UCSD-AML1 (cell line): ENCODE results near the gene KRT27.
"Not testable (repeated sequence)": the region's sequence is repeated elsewhere in the genome, so short reads cannot be mapped to it uniquely, and the experiment has no call there.

Experiments
- DNase-seq: peaks from one replicate; lab custom pipeline; 2025; ENCODE audit not compliant: unreplicated experiment; lab: John Stamatoyannopoulos, UW

KRT27 gene, protein sequence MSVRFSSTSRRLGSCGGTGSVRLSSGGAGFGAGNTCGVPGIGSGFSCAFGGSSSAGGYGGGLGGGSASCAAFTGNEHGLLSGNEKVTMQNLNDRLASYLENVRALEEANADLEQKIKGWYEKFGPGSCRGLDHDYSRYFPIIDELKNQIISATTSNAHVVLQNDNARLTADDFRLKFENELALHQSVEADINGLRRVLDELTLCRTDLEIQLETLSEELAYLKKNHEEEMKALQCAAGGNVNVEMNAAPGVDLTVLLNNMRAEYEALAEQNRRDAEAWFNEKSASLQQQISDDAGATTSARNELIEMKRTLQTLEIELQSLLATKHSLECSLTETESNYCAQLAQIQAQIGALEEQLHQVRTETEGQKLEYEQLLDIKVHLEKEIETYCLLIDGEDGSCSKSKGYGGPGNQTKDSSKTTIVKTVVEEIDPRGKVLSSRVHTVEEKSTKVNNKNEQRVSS

DNA sequence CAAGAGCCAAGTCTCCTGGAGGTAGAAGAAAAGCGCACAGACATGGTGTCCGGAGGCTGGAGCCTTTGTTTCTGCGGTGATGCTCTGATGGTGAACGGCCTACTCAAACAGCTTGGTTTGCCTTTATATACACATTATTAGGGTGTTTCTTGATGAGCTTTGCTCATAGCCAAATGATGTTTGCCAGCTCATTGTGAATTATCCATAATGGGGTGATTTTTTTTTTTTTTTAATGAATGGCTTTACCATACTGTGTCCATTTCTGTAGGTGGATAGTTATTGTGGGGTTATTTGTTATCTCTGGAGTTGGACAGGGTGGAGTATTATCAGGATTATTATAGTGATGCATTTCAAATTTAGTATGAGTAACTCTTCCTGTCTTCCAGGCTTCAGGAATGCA lies at the start of gene KRT27:
Gene KRT27 (minus strand): TSS at position 101 of the 400 bp plus-strand sequence. CDS start 57 bp downstream, at position 44.
- DNase-seq = no peak

DNA sequence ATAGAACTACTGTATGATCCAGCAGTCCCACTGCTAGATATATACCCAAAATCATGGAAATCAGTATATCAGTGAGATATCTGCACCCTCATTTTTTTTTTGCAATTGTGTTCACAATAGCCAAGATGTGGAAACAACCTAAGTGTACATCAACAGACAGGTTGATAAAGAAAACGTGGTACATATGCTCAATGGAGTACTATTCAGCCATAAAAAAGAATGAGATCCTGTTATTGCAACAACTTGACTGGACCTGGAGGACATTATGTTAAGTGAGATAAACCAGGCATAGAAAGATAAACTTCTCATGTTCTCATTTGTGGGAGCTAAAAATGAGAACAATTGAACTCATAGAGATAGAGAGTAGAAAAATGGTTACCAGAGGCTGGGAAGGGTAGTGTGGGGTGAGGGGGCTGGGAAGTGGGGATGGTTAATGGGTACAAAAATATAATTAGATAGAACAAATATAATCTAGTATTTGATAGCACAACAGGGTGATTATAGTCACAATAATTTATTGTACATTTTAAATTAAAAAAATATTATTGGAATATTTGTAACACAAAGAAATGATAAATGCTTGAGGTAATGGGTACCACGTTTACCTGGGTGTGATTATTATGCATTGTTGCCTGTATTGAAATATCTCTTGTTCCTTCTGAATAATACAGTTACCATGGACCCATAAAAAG lies 47.9 kb upstream of the KRT27 start:
- DNase-seq = no peak

- DNase-seq = no peak
Measured at GRCh38 chr17:40828454-40829044, 46.2 kb upstream of the KRT27 start.

DNA sequence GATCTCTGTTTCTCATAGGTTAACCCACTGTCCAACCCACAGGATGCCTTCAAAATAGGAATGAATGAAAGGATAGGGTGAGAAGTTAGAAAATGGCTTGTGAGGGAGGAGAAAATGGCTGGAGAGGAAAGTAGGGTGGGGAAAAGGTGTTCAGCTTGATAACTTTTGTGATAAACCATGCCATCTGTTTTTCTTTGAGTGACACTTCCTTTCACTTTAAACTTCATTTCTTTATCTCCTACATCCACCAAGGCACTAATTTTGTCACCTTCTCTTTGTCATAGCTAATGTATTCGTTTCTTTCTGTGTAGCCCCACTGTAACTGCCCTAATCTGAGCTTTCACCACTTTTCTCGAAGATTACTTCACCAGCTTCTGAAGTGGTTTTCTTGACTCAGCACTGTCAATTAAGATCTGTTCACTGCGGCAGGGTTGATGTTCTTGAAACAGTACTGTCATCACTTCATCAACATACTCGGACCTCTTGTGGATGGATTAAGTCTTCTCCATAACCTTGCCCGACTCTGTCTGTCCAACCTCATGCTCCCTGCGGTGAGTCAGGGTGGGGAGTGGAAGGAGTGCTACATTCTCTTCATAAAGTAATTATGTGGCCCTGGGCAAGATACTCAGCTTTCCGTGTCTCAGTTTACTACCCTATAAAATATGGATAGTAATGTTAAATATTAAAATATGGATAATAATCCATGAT lies 45.5 kb upstream of the KRT27 start:
- DNase-seq = no peak

DNA sequence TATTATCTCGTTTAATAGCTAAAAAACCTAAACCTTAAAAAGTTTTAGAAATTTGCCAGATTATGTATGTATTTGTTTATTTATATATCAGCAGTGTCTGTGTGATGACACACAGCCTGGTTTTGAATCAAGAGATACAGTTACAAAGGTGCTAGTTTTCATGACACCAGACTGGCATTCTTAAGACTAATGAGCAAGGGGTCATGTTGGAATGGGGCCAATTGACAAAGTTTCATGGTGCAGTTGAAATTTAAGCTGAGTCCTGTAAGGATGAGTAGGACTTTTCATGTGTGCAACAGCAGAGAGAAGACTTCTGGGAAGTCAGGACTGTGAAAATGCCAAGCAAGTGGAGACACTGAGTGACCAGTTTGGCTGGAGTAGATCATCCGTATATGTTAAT lies 43.2 kb upstream of the KRT27 start:
- no peak for DNase-seq

GRCh38 chr17:40824015-40824832 lies 41.9 kb upstream of the KRT27 start:
- DNase-seq = no peak

- no peak for DNase-seq
Measured at GRCh38 chr17:40822132-40822812, 39.9 kb upstream of the KRT27 start, which contains the start of gene KRT10. Gene KRT10 (minus strand): TSS chr17:40822614. CDS start chr17:40822585, 29 bp downstream.

DNA sequence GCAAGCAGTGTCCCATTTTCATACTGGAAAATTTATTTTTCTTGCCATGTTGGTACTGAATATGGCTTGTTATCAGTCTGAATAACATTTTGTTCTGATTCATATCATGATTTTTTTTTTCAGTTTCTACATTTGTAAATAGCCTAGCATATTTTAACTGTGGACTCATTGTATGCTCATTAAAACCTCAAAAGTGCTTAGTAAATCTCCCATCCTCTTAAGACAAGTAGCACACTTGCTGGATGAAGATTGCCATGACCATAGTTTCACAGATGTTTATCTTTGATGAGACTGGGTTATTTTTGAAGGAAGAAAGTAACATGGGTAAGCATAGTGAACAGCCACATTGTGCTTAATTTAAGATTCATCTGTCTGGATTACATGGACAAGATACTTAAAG lies 39.2 kb upstream of the KRT27 start:
- DNase-seq = no peak

DNA sequence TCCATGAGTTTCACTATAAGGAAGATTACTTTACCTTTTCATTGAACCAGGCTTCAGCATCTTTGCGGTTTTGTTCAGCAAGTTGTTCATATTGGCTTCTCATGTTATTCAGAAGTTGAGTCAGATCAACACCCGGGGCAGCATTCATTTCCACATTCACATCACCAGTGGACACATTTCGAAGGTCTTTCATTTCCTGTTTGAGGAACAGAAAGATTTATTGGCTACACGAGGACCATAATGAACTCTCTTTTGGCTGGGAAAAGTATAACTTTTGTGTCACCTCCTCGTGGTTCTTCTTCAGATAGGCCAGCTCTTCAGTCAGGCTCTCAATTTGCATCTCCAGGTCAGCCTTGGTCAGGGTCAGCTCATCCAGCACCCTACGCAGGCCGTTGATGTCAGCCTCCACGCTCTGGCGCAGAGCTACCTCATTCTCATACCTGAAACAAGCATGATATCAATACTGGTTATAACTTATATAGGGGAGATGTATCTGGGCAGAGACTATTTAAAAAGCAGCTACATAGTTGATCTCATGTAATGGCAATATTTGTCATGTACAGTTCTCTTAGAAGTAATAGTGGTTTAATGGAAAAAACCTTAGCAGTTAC lies 38.0 kb upstream of the KRT27 start:
- no peak for DNase-seq

GRCh38 chr17:40819528-40820125 lies 37.3 kb upstream of the KRT27 start:
- DNase-seq = no peak

- peak; percentile 90 for DNase-seq
Measured at GRCh38 chr17:40818733-40819527, 36.6 kb upstream of the KRT27 start.

DNA sequence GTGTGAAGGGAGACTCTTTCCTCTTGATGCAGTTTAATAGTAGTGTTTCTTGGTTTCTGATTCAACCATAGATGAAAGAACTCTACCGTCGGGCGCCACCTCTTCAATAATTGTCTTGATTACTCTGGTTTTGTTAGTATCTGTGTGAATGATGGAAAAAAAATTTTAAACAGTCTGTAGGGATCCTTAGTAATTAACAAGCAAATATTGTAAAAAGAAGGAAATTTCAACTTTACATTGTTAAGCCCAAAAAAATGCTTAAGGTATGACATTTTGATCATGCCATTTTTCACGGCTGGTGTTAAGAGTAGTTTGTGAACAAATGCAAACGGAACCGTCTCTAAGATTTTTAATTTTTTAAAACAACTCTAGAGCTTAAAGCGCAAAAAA lies 36.0 kb upstream of the KRT27 start:
- no peak for DNase-seq

GRCh38 chr17:40817103-40817682 lies 34.8 kb upstream of the KRT27 start:
- no peak for DNase-seq

- no peak for DNase-seq
Measured at GRCh38 chr17:40816569-40816968, 34.2 kb upstream of the KRT27 start.

GRCh38 chr17:40815381-40815780 lies 33.0 kb upstream of the KRT27 start:
- DNase-seq = no peak

GRCh38 chr17:40814657-40815056 lies 32.3 kb upstream of the KRT27 start:
- not testable (repeated sequence) for DNase-seq

- DNase-seq = no peak
Measured at GRCh38 chr17:40813804-40814203, 31.5 kb upstream of the KRT27 start.

- no peak for DNase-seq
Measured at GRCh38 chr17:40812639-40813038, 30.3 kb upstream of the KRT27 start.
